Sigmoid colon (tissue), 4 donors: ENCODE data around the gene C11orf21.

Source experiments
- POLR2A ChIP-seq, 2 donors: fragments of 450-650 bp; IDR thresholded peaks; one replicate each; pipeline ENCODE4 v1.6.1; 2016; ENCODE audit warnings: antibody characterized with exemption in 2 of 2, mild to moderate bottlenecking in 2 of 2, moderate library complexity in 2 of 2
- POLR2AphosphoS5 ChIP-seq, 4 donors: sonication (generic); formaldehyde crosslinking; IDR thresholded peaks; one replicate each; pipeline ENCODE4 v1.6.1; 2017; ENCODE audit warnings: antibody characterized with exemption in 4 of 4
- TF ChIP-seq, protein P1 (sequence below), 4 experiments: fragments of 450-650 bp in 3 of 4; fragments of 200-600 bp in 1 of 4; IDR thresholded peaks; one replicate each; pipeline ENCODE4 v1.5.1; 2016 to 2019; ENCODE audit warnings: antibody characterized with exemption in 4 of 4, mild to moderate bottlenecking in 3 of 4, moderate library complexity in 2 of 4

GRCh38 chr11:2325719-2326118, 24.0 kb upstream of the C11orf21 start:
- TF ChIP-seq, protein P1, sequence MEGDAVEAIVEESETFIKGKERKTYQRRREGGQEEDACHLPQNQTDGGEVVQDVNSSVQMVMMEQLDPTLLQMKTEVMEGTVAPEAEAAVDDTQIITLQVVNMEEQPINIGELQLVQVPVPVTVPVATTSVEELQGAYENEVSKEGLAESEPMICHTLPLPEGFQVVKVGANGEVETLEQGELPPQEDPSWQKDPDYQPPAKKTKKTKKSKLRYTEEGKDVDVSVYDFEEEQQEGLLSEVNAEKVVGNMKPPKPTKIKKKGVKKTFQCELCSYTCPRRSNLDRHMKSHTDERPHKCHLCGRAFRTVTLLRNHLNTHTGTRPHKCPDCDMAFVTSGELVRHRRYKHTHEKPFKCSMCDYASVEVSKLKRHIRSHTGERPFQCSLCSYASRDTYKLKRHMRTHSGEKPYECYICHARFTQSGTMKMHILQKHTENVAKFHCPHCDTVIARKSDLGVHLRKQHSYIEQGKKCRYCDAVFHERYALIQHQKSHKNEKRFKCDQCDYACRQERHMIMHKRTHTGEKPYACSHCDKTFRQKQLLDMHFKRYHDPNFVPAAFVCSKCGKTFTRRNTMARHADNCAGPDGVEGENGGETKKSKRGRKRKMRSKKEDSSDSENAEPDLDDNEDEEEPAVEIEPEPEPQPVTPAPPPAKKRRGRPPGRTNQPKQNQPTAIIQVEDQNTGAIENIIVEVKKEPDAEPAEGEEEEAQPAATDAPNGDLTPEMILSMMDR (IDR thresholded peaks at IDR 0.05) = no peak
- TF ChIP-seq POLR2AphosphoS5 (IDR thresholded peaks at IDR 0.05) = no peak
- TF ChIP-seq POLR2A (IDR thresholded peaks at IDR 0.05) = no peak
